ENCODE measurements around the gene CLEC19A.

GRCh38 chr16:19287241-19287640 is 1.7 kb downstream of the CLEC19A start:
- no peak for TF ChIP-seq CTCF (IDR thresholded peaks at IDR 0.05 in 4 of 5, conservative IDR thresholded peaks at IDR 0.05 in 1 of 5)
- TF ChIP-seq POLR2A (IDR thresholded peaks at IDR 0.05): no peak
